Parathyroid adenoma (tissue), 2 donors: ENCODE data around the gene PTPN7.

Source experiments
- H2AFZ ChIP-seq: fragments of 300-600 bp; sonication (generic); one replicate; pipeline ENCODE4 v1.7.0; 2017; ENCODE audit warnings: antibody characterized with exemption, mild to moderate bottlenecking
- H3K27ac ChIP-seq: fragments of 300-600 bp; sonication (generic); one replicate; pipeline ENCODE4 v1.7.0; 2017
- H3K27me3 ChIP-seq: fragments of 300-600 bp; sonication (generic); one replicate; pipeline ENCODE4 v1.7.0; 2017; ENCODE audit warnings: low read length; ENCODE audit not compliant: control insufficient read depth, insufficient read depth
- H3K36me3 ChIP-seq: fragments of 300-600 bp; sonication (generic); one replicate; pipeline ENCODE4 v1.7.0; 2017; ENCODE audit warnings: low read length; ENCODE audit not compliant: control insufficient read depth, insufficient read depth
- H3K4me1 ChIP-seq: fragments of 300-600 bp; sonication (generic); one replicate; pipeline ENCODE4 v1.7.0; 2017; ENCODE audit warnings: control low read depth
- H3K4me2 ChIP-seq: fragments of 300-600 bp; sonication (generic); one replicate; pipeline ENCODE4 v1.7.0; 2017; ENCODE audit warnings: low read length
- H3K4me3 ChIP-seq: fragments of 300-600 bp; sonication (generic); one replicate; pipeline ENCODE4 v1.7.0; 2017; ENCODE audit warnings: low read depth, low read length
- H3K79me2 ChIP-seq: fragments of 300-600 bp; sonication (generic); one replicate; pipeline ENCODE4 v1.7.0; 2017; ENCODE audit warnings: control low read depth
- H3K9ac ChIP-seq: fragments of 300-600 bp; sonication (generic); one replicate; pipeline ENCODE4 v1.7.0; 2017; ENCODE audit warnings: mild to moderate bottlenecking
- H3K9me3 ChIP-seq: fragments of 300-600 bp; sonication (generic); one replicate; pipeline ENCODE4 v1.7.0; 2017; ENCODE audit warnings: low read length; ENCODE audit not compliant: control insufficient read depth
- TF ChIP-seq, protein P1 (sequence below): fragments of 300-600 bp; sonication (generic); IDR thresholded peaks from one replicate; pipeline ENCODE4 v1.7.0; 2017; ENCODE audit warnings: antibody characterized with exemption, mild to moderate bottlenecking
- donor health status: primary hyperparathyroidism.

Gene PTPN7

DNA sequence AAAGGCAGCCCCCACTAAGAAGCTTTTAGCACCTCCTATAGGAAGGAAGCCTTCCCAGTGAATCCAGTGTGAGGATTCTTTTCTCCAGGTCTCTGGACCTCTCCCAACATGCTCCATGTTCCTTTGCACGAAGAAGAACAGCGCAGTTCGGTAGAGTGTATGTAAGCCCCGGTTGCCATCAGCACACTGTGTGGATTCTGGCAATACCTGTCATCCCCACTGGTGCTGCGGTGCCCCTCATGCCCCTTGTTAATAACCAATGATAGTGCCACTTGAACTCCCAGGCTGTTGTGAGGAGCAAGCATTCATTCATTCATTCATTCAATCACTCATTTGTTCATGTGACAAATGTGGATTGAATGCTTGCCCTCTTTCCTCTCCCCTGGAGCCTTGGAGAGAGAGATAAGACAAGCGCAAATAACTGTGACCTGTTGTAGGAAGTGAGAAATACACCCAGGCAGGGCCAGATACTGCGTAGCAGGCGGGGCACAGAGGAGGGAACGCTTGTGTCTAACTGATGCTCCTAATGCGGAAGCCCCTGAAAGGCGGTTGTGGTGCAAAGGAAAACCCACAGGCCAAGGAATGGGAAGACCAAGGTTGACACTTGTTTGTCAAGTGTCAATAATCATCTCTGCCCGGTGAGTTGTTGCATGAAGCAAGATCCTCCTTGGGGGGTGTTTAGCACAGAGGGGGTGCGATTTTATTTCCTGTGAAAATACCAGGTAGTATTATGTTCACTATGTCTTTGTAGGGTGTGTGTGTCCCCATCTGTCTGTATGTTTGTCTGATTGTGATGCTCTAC, 43.0 kb upstream of the PTPN7 start:
- Histone ChIP-seq H2AFZ (no peak overlapping the region), H3K9ac (no peak overlapping the region), H3K9me3 (no peaks in the 10 kb centered on the region), H3K4me3 (no peak overlapping the region), H3K27me3 (no peaks in the 10 kb centered on the region), H3K79me2 (no peaks in the 10 kb centered on the region), H3K27ac (no peak overlapping the region), H3K36me3 (no peaks in the 10 kb centered on the region), H3K4me2 (no peak overlapping the region), H3K4me1 (no peaks in the 10 kb centered on the region)
- TF ChIP-seq, protein P1, sequence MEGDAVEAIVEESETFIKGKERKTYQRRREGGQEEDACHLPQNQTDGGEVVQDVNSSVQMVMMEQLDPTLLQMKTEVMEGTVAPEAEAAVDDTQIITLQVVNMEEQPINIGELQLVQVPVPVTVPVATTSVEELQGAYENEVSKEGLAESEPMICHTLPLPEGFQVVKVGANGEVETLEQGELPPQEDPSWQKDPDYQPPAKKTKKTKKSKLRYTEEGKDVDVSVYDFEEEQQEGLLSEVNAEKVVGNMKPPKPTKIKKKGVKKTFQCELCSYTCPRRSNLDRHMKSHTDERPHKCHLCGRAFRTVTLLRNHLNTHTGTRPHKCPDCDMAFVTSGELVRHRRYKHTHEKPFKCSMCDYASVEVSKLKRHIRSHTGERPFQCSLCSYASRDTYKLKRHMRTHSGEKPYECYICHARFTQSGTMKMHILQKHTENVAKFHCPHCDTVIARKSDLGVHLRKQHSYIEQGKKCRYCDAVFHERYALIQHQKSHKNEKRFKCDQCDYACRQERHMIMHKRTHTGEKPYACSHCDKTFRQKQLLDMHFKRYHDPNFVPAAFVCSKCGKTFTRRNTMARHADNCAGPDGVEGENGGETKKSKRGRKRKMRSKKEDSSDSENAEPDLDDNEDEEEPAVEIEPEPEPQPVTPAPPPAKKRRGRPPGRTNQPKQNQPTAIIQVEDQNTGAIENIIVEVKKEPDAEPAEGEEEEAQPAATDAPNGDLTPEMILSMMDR, result no peak

DNA sequence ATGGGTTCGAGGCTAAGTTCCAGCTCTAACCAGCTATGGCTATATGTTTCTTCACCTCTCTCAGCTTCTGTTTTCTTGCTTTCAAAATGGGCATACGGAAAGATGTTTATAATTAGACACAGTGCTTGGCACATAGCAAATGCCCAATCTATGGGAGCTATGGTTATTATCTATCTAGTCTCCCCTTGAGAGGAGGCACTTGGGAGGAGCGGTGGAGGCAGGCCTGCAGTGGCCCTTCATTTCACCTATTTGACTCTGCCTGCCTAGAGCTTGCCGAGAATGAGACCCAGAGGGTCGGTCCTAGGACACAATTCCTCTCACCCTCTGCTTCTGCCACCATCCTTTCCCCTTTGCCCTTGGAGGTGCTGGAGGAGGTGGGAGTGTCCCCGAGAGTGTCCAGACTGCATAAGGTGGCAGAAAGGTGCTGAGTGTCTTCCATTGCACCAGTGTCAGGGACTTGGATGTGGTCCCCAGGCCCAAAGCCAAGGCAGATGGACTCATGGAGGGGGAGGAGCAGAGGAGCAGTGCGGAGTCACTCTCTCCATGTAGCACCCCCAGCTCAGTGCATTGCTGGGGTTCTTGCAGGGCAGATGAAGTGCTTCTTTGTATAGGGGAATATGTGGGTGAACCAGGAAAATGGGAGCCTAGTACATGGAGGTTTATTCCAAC, 42.2 kb upstream of the PTPN7 start:
- H3K9me3 ChIP-seq, result no peaks in the 10 kb centered on the region
- H3K27ac ChIP-seq, result no peak overlapping the region
- no peak overlapping the region for H2AFZ ChIP-seq
- H3K9ac ChIP-seq, result no peak overlapping the region
- no peaks in the 10 kb centered on the region for H3K27me3 ChIP-seq
- H3K4me3 ChIP-seq, result no peak overlapping the region
- TF ChIP-seq, protein P1, result no peak
- no peaks in the 10 kb centered on the region for H3K36me3 ChIP-seq
- no peaks in the 10 kb centered on the region for H3K79me2 ChIP-seq
- no peak overlapping the region for H3K4me2 ChIP-seq
- no peaks in the 10 kb centered on the region for H3K4me1 ChIP-seq

DNA sequence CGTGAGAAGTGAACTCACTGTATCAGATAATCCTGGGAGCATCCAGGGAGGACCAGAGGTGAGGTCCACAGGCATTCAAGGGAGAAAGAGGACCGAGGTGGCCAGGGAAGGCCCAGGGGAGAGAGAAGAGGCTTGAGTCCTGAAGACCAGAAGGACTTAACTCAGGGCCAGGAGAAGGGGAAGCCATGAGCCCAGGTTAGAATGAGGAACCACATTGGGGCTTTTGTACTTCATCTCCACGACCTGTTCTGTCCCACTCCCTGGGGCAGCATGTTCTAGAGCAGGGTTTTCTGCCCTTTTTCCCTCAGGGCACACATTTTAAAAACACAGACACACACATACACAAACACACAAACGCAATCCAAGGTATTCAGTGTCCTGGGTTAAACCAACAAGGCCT, 41.6 kb upstream of the PTPN7 start:
- Histone ChIP-seq H3K4me3 (no peak overlapping the region), H3K4me1 (no peaks in the 10 kb centered on the region), H3K4me2 (no peak overlapping the region), H3K9me3 (no peaks in the 10 kb centered on the region), H3K9ac (no peak overlapping the region), H3K36me3 (no peaks in the 10 kb centered on the region), H2AFZ (no peak overlapping the region), H3K79me2 (no peaks in the 10 kb centered on the region), H3K27ac (no peak overlapping the region), H3K27me3 (no peaks in the 10 kb centered on the region)
- TF ChIP-seq, protein P1, result no peak

DNA sequence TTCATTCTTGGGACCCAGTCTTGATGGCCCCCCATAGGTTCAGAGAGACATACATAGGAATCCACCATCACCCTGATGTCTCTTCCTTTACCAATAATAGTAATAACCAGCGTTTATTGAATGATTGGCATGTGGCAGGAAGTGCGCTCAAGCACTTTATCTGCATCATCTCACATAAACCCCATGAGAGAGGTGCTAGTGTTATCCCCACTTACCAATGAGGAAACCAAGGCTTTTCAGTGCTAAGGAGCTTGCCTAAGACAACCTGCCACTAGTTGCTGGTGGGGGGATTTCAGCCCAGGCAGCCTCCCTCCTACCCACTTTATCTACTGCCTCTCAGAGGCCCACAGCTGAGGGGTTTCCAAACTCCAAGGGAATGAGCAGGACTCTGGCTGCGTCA, 40.9 kb upstream of the PTPN7 start:
- no peak overlapping the region for H3K4me3 ChIP-seq
- H3K27ac ChIP-seq, result no peak overlapping the region
- H3K27me3 ChIP-seq, result no peaks in the 10 kb centered on the region
- no peak overlapping the region for H2AFZ ChIP-seq
- no peak overlapping the region for H3K4me2 ChIP-seq
- no peak overlapping the region for H3K9ac ChIP-seq
- H3K36me3 ChIP-seq, result no peaks in the 10 kb centered on the region
- no peaks in the 10 kb centered on the region for H3K4me1 ChIP-seq
- no peaks in the 10 kb centered on the region for H3K79me2 ChIP-seq
- no peaks in the 10 kb centered on the region for H3K9me3 ChIP-seq
- TF ChIP-seq, protein P1, result no peak
